Keratinocyte (primary cell): Measurements from ENCODE around the gene ADAMTS16. TPM values are rescaled to one million over a fixed set of nuclear protein-coding genes. Genes with fewer than 3 reads are reported as not detected.

Experiments
- DNase-seq: peaks from one replicate; pipeline ENCODE4 v3.0.0-alpha.2; 2011; ENCODE audit warnings: low read depth, missing footprints, low spot score
- FAIRE-seq: peaks from 2 replicates; lab custom pipeline; 2011; peaks lifted over from hg19 to GRCh38; lab: Jason Lieb, UNC
- H2AFZ ChIP-seq: 2 replicates; pipeline ENCODE4 v1.6.0; 2012; ENCODE audit warnings: low read length, control low read depth, inconsistent platforms; ENCODE audit not compliant: control insufficient read depth
- H3K27ac ChIP-seq: 2 replicates; pipeline ENCODE4 v1.5.1; 2011; ENCODE audit warnings: low read length; ENCODE audit not compliant: control insufficient read depth, insufficient read depth
- H3K27me3 ChIP-seq: 3 replicates; pipeline ENCODE4 v1.6.0; 2011; ENCODE audit warnings: low read length; ENCODE audit not compliant: control insufficient read depth, insufficient read depth; ENCODE audit errors: extremely low read depth
- H3K36me3 ChIP-seq, 2 experiments: 2 replicates in 1 of 2; 3 replicates in 1 of 2; pipeline ENCODE4 v1.5.1; 2011; ENCODE audit warnings: low read length in 2 of 2, mild to moderate bottlenecking in 1 of 2; ENCODE audit not compliant: control insufficient read depth in 2 of 2, insufficient read depth in 2 of 2; ENCODE audit errors: extremely low read depth in 1 of 2
- H3K4me1 ChIP-seq: 3 replicates; pipeline ENCODE4 v1.5.1; 2011; ENCODE audit warnings: low read length; ENCODE audit not compliant: control insufficient read depth, insufficient read depth; ENCODE audit errors: extremely low read depth
- H3K4me2 ChIP-seq: 3 replicates; pipeline ENCODE4 v1.6.0; 2011; ENCODE audit warnings: low read depth, low read length; ENCODE audit not compliant: control insufficient read depth, insufficient read depth; ENCODE audit errors: extremely low read depth
- H3K4me3 ChIP-seq, 3 experiments: fragments of 200-600 bp in 1 of 3; sonication (generic) in 1 of 3; 2 replicates in 2 of 3; 3 replicates in 1 of 3; pipeline ENCODE4 v1.5.1; 2011 to 2016; ENCODE audit warnings: low read length in 3 of 3, mild to moderate bottlenecking in 3 of 3, control low read depth in 2 of 3, inconsistent platforms in 1 of 3, low read depth in 1 of 3, mixed read lengths in 1 of 3, mixed run types in 1 of 3, moderate library complexity in 1 of 3; ENCODE audit not compliant: control insufficient read depth in 2 of 3, insufficient read depth in 2 of 3; ENCODE audit errors: extremely low read depth in 1 of 3
- H3K79me2 ChIP-seq: 2 replicates; pipeline ENCODE4 v1.6.0; 2012; ENCODE audit warnings: low read length; ENCODE audit not compliant: control insufficient read depth, insufficient read depth
- H3K9ac ChIP-seq: 3 replicates; pipeline ENCODE4 v1.6.0; 2011; ENCODE audit warnings: low read length; ENCODE audit not compliant: control insufficient read depth, insufficient read depth; ENCODE audit errors: extremely low read depth
- H3K9me1 ChIP-seq: 3 replicates; pipeline ENCODE4 v1.6.0; 2011; ENCODE audit warnings: low read length; ENCODE audit not compliant: control insufficient read depth, insufficient read depth; ENCODE audit errors: extremely low read depth
- H3K9me3 ChIP-seq: 2 replicates; pipeline ENCODE4 v1.5.1; 2012; ENCODE audit warnings: low read depth, low read length; ENCODE audit not compliant: control insufficient read depth
- H4K20me1 ChIP-seq: 3 replicates; pipeline ENCODE4 v1.6.0; 2011; ENCODE audit warnings: low read length; ENCODE audit not compliant: control insufficient read depth, insufficient read depth; ENCODE audit errors: extremely low read depth
- EZH2 ChIP-seq: IDR thresholded peaks from one replicate; pipeline ENCODE4 v1.6.1; 2012; ENCODE audit warnings: inconsistent platforms, mild to moderate bottlenecking, low read length, moderate library complexity
- dilution Hi-C: fragments of 300-500 bp; cut with MboI; formaldehyde crosslinking; loops from one replicate; pipeline ENCODE4 v1.7.0; 2020; ENCODE audit warnings: low sequenced_read_pairs; ENCODE audit not compliant: extremely low pct_ligation_motif_present
- polyA minus RNA-seq, 3 experiments: library from RNA; depleted of rRNA, polyadenylated mRNA; stranded (reverse); fragments of >200 nt; gene quantifications; 1 replicate in 1 of 3; 2 replicates in 1 of 3; 3 replicates in 1 of 3; pipeline ENCODE4 v1.2.3, GENCODE V29; 2011
- polyA plus RNA-seq, 5 experiments: library from polyadenylated mRNA; depleted of rRNA in 3 of 5; stranded (reverse) in 3 of 5; stranded (forward) in 1 of 5; unstranded in 1 of 5; fragments of >200 nt; gene quantifications; 1 replicate in 1 of 5; 2 replicates in 3 of 5; 3 replicates in 1 of 5; pipeline versions ENCODE4 v1.2.1 to v1.2.3, GENCODE V29; 2011 to 2012; ENCODE audit warnings: missing spikeins in 2 of 5, low read depth in 1 of 5, low replicate concordance in 1 of 5
- TF ChIP-seq, protein P1 (sequence below), 3 experiments: IDR thresholded peaks in 1 of 3; conservative IDR thresholded peaks in 1 of 3; optimal IDR thresholded peaks in 1 of 3; 2 replicates in 2 of 3; 3 replicates in 1 of 3; pipeline versions ENCODE3 to v1.5.1; 2011; ENCODE audit warnings: low read length in 3 of 3, mild to moderate bottlenecking in 3 of 3, moderate library complexity in 2 of 3, control low read depth in 1 of 3, inconsistent platforms in 1 of 3; ENCODE audit not compliant: insufficient read depth in 2 of 3; ENCODE audit errors: extremely low read depth in 1 of 3

The ADAMTS16 gene, protein sequence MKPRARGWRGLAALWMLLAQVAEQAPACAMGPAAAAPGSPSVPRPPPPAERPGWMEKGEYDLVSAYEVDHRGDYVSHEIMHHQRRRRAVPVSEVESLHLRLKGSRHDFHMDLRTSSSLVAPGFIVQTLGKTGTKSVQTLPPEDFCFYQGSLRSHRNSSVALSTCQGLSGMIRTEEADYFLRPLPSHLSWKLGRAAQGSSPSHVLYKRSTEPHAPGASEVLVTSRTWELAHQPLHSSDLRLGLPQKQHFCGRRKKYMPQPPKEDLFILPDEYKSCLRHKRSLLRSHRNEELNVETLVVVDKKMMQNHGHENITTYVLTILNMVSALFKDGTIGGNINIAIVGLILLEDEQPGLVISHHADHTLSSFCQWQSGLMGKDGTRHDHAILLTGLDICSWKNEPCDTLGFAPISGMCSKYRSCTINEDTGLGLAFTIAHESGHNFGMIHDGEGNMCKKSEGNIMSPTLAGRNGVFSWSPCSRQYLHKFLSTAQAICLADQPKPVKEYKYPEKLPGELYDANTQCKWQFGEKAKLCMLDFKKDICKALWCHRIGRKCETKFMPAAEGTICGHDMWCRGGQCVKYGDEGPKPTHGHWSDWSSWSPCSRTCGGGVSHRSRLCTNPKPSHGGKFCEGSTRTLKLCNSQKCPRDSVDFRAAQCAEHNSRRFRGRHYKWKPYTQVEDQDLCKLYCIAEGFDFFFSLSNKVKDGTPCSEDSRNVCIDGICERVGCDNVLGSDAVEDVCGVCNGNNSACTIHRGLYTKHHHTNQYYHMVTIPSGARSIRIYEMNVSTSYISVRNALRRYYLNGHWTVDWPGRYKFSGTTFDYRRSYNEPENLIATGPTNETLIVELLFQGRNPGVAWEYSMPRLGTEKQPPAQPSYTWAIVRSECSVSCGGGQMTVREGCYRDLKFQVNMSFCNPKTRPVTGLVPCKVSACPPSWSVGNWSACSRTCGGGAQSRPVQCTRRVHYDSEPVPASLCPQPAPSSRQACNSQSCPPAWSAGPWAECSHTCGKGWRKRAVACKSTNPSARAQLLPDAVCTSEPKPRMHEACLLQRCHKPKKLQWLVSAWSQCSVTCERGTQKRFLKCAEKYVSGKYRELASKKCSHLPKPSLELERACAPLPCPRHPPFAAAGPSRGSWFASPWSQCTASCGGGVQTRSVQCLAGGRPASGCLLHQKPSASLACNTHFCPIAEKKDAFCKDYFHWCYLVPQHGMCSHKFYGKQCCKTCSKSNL
- polyA plus RNA-seq (not detected in 3 replicates), polyA minus RNA-seq (not detected in 3 replicates)
- not detected for polyA plus RNA-seq (2011; ENCODE audit: low read depth)
- not detected in 2 replicates for polyA plus RNA-seq (2011; cell fraction: cytosol; rRNA removed)
- not detected in 2 replicates for polyA plus RNA-seq (2011; cell fraction: nucleus; rRNA removed)
- not detected in 2 replicates for polyA plus RNA-seq (2012; ENCODE audit: low replicate concordance)
- polyA minus RNA-seq (2011; cell fraction: cytosol; rRNA and poly(A)+ RNA removed) = not detected
- polyA minus RNA-seq (2011; cell fraction: nucleus; rRNA and poly(A)+ RNA removed) = not detected in 2 replicates

DNA sequence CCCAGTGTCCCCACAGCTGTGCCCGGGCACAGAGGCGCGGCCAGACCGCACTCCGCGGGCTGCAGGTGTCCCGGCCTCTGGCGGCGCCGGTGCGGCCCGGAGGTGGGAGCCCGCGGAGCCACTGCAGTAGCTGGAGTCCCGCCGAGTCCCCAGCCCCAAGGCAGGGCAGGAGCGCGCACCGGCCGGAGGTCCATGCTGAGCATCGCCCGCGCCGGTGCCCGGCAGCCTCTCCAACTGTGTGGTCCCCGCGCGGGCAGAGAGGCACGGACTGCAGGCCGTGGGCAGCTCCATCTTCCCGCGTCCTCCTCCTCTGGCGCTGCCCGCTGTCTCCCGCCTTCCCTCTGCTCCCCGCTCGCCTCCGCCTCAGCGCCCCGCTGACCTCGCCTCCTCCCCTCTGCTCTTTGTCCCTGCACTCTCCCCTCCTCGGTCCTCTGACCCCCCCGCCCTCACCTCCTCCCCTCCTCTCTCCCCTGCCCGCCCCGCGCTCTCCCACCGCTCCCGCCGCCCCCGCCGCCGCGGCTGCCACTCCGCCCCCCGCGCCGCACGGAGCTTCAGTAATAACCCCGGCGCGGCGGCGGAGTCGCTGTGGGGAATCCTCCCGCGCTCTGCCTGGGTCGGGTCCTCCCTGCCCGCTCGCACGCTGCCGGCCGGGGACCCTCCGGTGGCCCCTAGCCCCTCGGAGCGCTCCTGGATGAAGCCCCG is at the start of gene ADAMTS16:
Gene ADAMTS16 (plus strand): TSS at position 554 of the 702 bp plus-strand sequence. CDS start 138 bp downstream, at position 692.
- Histone ChIP-seq H3K9me3 (no peaks in the 10 kb centered on the region), H3K4me3 (no peak within 1 kb of the TSS), H3K36me3 (no peaks in the 10 kb centered on the region), H3K9me1 (no peaks in the 10 kb centered on the region), H2AFZ (no peak within 1 kb of the TSS), H3K79me2 (no peaks in the 10 kb centered on the region), H4K20me1 (no peaks in the 10 kb centered on the region), H3K27ac (no peak within 1 kb of the TSS), H3K27me3 (peaks cover 32% of the 10 kb centered on the region), H3K4me1 (no peaks in the 10 kb centered on the region), H3K4me2 (no peak within 1 kb of the TSS), H3K9ac (no peak within 1 kb of the TSS)
- no peak for TF ChIP-seq EZH2
- TF ChIP-seq, protein P1, sequence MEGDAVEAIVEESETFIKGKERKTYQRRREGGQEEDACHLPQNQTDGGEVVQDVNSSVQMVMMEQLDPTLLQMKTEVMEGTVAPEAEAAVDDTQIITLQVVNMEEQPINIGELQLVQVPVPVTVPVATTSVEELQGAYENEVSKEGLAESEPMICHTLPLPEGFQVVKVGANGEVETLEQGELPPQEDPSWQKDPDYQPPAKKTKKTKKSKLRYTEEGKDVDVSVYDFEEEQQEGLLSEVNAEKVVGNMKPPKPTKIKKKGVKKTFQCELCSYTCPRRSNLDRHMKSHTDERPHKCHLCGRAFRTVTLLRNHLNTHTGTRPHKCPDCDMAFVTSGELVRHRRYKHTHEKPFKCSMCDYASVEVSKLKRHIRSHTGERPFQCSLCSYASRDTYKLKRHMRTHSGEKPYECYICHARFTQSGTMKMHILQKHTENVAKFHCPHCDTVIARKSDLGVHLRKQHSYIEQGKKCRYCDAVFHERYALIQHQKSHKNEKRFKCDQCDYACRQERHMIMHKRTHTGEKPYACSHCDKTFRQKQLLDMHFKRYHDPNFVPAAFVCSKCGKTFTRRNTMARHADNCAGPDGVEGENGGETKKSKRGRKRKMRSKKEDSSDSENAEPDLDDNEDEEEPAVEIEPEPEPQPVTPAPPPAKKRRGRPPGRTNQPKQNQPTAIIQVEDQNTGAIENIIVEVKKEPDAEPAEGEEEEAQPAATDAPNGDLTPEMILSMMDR (optimal IDR thresholded peaks at IDR 0.05 in 1 of 3, IDR thresholded peaks at IDR 0.05 in 1 of 3, conservative IDR thresholded peaks at IDR 0.05 in 1 of 3; ENCODE audit: extremely low read depth in 1 of 3, insufficient read depth in 2 of 3, low read length in 3 of 3) = no peak
- FAIRE-seq = no peak
- dilution Hi-C loops = no loop called here
- no peak for DNase-seq

DNA sequence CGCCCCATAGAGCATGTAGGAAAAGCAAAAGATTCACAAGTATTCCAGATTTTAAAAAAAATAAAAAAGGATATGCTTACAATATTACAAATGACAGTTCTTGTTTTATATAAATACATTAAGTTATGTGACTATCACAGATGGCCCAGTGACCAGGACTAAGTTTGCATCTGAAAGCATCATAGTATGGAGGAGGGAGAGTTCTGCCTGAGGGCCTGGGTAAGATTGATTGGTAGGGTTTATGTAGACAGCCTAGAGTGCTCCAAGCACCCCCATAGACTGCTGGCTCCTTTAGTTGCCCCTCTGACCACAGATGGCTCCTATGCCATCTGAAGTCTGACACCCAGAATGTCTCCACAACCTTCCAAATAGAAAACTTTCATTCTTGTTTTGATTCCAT is 48.0 kb upstream of the ADAMTS16 start:
- no peak for FAIRE-seq

More for the DNA sequence above, 48.0 kb upstream of the ADAMTS16 start:
- Histone ChIP-seq H3K4me1 (no peaks in the 10 kb centered on the region), H3K4me3 (no peak overlapping the region), H3K9ac (no peak overlapping the region), H3K9me1 (no peaks in the 10 kb centered on the region), H3K79me2 (no peaks in the 10 kb centered on the region), H3K36me3 (no peaks in the 10 kb centered on the region), H3K9me3 (no peaks in the 10 kb centered on the region), H2AFZ (no peak overlapping the region), H4K20me1 (no peaks in the 10 kb centered on the region), H3K27me3 (no peaks in the 10 kb centered on the region), H3K27ac (no peak overlapping the region), H3K4me2 (no peak overlapping the region)
- DNase-seq = no peak
- dilution Hi-C loops = no loop called here
- TF ChIP-seq, protein P1 (optimal IDR thresholded peaks at IDR 0.05 in 1 of 3, IDR thresholded peaks at IDR 0.05 in 1 of 3, conservative IDR thresholded peaks at IDR 0.05 in 1 of 3; ENCODE audit: extremely low read depth in 1 of 3, insufficient read depth in 2 of 3, low read length in 3 of 3) = no peak
- TF ChIP-seq EZH2 = no peak
